HCT116 (cell line): ENCODE data around the gene ERBB2. TPM values are rescaled to one million over a fixed set of nuclear protein-coding genes. Genes with fewer than 3 reads are reported as not detected.

Experiments used
- ATAC-seq: fragments of 200-7000 bp; cut with Tn5 transposase; 2 replicates; pipeline ENCODE4 v1.9.1; 2020; ENCODE audit warnings: mild to moderate bottlenecking, moderate library complexity
- BruUV-seq: library from RNA; stranded (reverse); fragments of 400-500 nt; replicated peaks from 2 replicates; lab custom pipeline; 2021; lab: Mats Ljungman, UMichigan
- CTCF ChIA-PET: fragments of 300-600 bp; sonication (Branson Sonifier 250); formaldehyde crosslinking; loops from one replicate; lab custom pipeline; 2021; ENCODE audit warnings: antibody characterized with exemption; lab: Charles Lee
- POLR2A ChIA-PET: fragments of 300-600, 350-600 bp; sonication (Branson Sonifier 250); formaldehyde crosslinking; loops from one replicate; lab custom pipeline; 2021; ENCODE audit warnings: antibody characterized with exemption; lab: Charles Lee
- RAD21 ChIA-PET, 2 experiments: fragments of 300-600 bp; sonication (Branson Sonifier 250); formaldehyde crosslinking; loops; one replicate each; lab custom pipeline; 2023; ENCODE audit warnings: low total read pairs in 2 of 2; ENCODE audit not compliant: uncharacterized antibody in 2 of 2, unreplicated experiment in 2 of 2, low non-redundant PET in 1 of 2; lab: Charles Lee
- DNase-seq: peaks from one replicate; pipeline ENCODE4 v3.0.0-alpha.2; 2010; ENCODE audit warnings: low read depth, low spot score
- H2AFZ ChIP-seq: fragments of 200-600 bp; shearing (Covaris generic), sonication (generic); 2 replicates; pipeline ENCODE4 v1.6.1; 2017; ENCODE audit warnings: low read depth, mixed run types, mixed read lengths, antibody characterized with exemption, low read length; ENCODE audit not compliant: poor library complexity, severe bottlenecking
- H3K27ac ChIP-seq: 2 replicates; pipeline ENCODE4 v1.5.1; 2012; ENCODE audit warnings: low read depth, low read length
- H3K27me3 ChIP-seq: fragments of 200-600 bp; sonication (generic); 2 replicates; pipeline ENCODE4 v1.6.1; 2016; ENCODE audit warnings: mixed run types, low read length, mixed read lengths; ENCODE audit not compliant: insufficient read depth
- H3K36me3 ChIP-seq, 2 experiments: fragments of 200-500 bp in 1 of 2; fragments of 200-600 bp in 1 of 2; sonication (Bioruptor generic) in 1 of 2; sonication (generic) in 1 of 2; 2 replicates each; pipeline versions ENCODE4 v1.5.1 to v1.6.1; 2014 to 2016; ENCODE audit warnings: low read length in 2 of 2, inconsistent platforms in 1 of 2, mixed read lengths in 1 of 2, mixed run types in 1 of 2; ENCODE audit not compliant: insufficient read depth in 2 of 2, control insufficient read depth in 1 of 2
- H3K4me1 ChIP-seq, 2 experiments: fragments of 200-600 bp in 1 of 2; sonication (generic) in 1 of 2; 2 replicates each; pipeline versions ENCODE4 v1.5.1 to v1.6.1; 2012 to 2017; ENCODE audit warnings: low read length in 2 of 2, inconsistent platforms in 1 of 2, mild to moderate bottlenecking in 1 of 2, mixed read lengths in 1 of 2, mixed run types in 1 of 2, moderate library complexity in 1 of 2; ENCODE audit not compliant: insufficient read depth in 2 of 2, control insufficient read depth in 1 of 2
- H3K4me2 ChIP-seq: fragments of 200-600 bp; sonication (generic); 2 replicates; pipeline ENCODE4 v1.6.1; 2017; ENCODE audit warnings: mixed run types, low read length, mixed read lengths
- H3K4me3 ChIP-seq, 2 experiments: fragments of 200-600 bp in 1 of 2; sonication (generic) in 1 of 2; replicated peaks in 1 of 2; 2 replicates each; pipeline ENCODE4 v1.5.1; 2011 to 2016; ENCODE audit warnings: low read length in 2 of 2, control low read depth in 1 of 2, low read depth in 1 of 2, mild to moderate bottlenecking in 1 of 2, mixed read lengths in 1 of 2, mixed run types in 1 of 2
- H3K79me2 ChIP-seq: fragments of 200-600 bp; sonication (generic); 2 replicates; pipeline ENCODE4 v1.6.1; 2017; ENCODE audit warnings: mild to moderate bottlenecking, mixed run types, low read length, moderate library complexity, mixed read lengths; ENCODE audit not compliant: insufficient read depth
- H3K9ac ChIP-seq: fragments of 200-600 bp; sonication (generic); 2 replicates; pipeline ENCODE4 v1.6.1; 2016; ENCODE audit warnings: low read length, mixed read lengths
- H3K9me2 ChIP-seq: fragments of 200-600 bp; sonication (generic), shearing (Covaris generic); 2 replicates; pipeline ENCODE4 v1.6.1; 2017; ENCODE audit warnings: mixed run types, mild to moderate bottlenecking, moderate library complexity; ENCODE audit not compliant: insufficient read depth
- H3K9me3 ChIP-seq, 2 experiments: fragments of 200-500 bp in 1 of 2; fragments of 200-600 bp in 1 of 2; sonication (Bioruptor generic) in 1 of 2; sonication (generic) in 1 of 2; 2 replicates each; pipeline ENCODE4 v1.6.1; 2014 to 2017; ENCODE audit warnings: low read length in 2 of 2, mixed read lengths in 2 of 2, inconsistent platforms in 1 of 2, low read depth in 1 of 2, mild to moderate bottlenecking in 1 of 2, mixed run types in 1 of 2, moderate library complexity in 1 of 2; ENCODE audit not compliant: control insufficient read depth in 1 of 2, insufficient read depth in 1 of 2
- H4K20me1 ChIP-seq: fragments of 200-600 bp; sonication (generic), shearing (Covaris generic); 2 replicates; pipeline ENCODE4 v1.6.1; 2017; ENCODE audit warnings: mixed run types, mild to moderate bottlenecking, moderate library complexity; ENCODE audit not compliant: insufficient read depth
- CBX3 ChIP-seq: IDR thresholded peaks from 2 replicates; pipeline ENCODE4 v1.6.1; 2012; ENCODE audit warnings: low read depth
- CEBPB ChIP-seq: IDR thresholded peaks from 2 replicates; pipeline ENCODE4 v1.6.1; 2012; ENCODE audit warnings: low read depth
- EZH2 ChIP-seq: fragments of 200-600 bp; sonication (generic); IDR thresholded peaks from 2 replicates; pipeline ENCODE4 v1.6.1; 2017; ENCODE audit warnings: antibody characterized with exemption, mixed run types
- EZH2phosphoT487 ChIP-seq: fragments of 200-600 bp; IDR thresholded peaks from 2 replicates; pipeline ENCODE4 v1.6.1; 2018; ENCODE audit warnings: antibody characterized with exemption, borderline replicate concordance
- FOSL1 ChIP-seq: IDR thresholded peaks from 2 replicates; pipeline ENCODE4 v1.6.1; 2012; ENCODE audit warnings: low read depth
- JUND ChIP-seq: IDR thresholded peaks from 2 replicates; pipeline ENCODE4 v1.6.1; 2012
- SRF ChIP-seq: IDR thresholded peaks from 2 replicates; pipeline ENCODE4 v1.6.1; 2012; ENCODE audit warnings: low read depth
- TCF7L2 ChIP-seq: IDR thresholded peaks from 2 replicates; pipeline ENCODE4 v1.7.0; 2011; ENCODE audit warnings: borderline replicate concordance, inconsistent platforms; ENCODE audit not compliant: insufficient read depth, insufficient read length; ENCODE audit errors: extremely low read depth
- YY1 ChIP-seq: IDR thresholded peaks from 2 replicates; pipeline ENCODE4 v1.6.1; 2011; ENCODE audit warnings: low read length, low read depth, moderate library complexity, mild to moderate bottlenecking; ENCODE audit not compliant: insufficient replicate concordance; ENCODE audit errors: extremely low read depth
- ZNF274 ChIP-seq: fragments of 200-500 bp; sonication (Bioruptor generic); IDR thresholded peaks from 2 replicates; pipeline ENCODE4 v1.6.1; 2014; ENCODE audit warnings: mild to moderate bottlenecking, low read depth, low read length, inconsistent platforms
- intact Hi-C: fragments of 100-400 bp; cut with micrococcal nuclease; formaldehyde crosslinking; loops from 2 replicates; pipeline ENCODE4 v1.10.0; 2022
- total RNA-seq: library from RNA; stranded (reverse); gene quantifications from one replicate; pipeline ENCODE4 v1.2.1, GENCODE V29; 2021; ENCODE audit not compliant: unreplicated experiment
- TF ChIP-seq, protein P1 (sequence below): IDR thresholded peaks from 2 replicates; pipeline ENCODE4 v1.6.1; 2011; ENCODE audit warnings: mild to moderate bottlenecking, low read length, moderate library complexity; ENCODE audit not compliant: insufficient replicate concordance; ENCODE audit errors: extremely low read depth
- TF ChIP-seq, protein P2 (sequence below): IDR thresholded peaks from 2 replicates; pipeline ENCODE4 v1.6.1; 2012
- TF ChIP-seq, protein P3 (sequence below): IDR thresholded peaks from 2 replicates; pipeline ENCODE4 v1.6.1; 2012; ENCODE audit warnings: low read depth
- TF ChIP-seq, protein P4 (sequence below), 3 experiments: fragments of 200-600 bp in 1 of 3; sonication (generic) in 1 of 3; IDR thresholded peaks in 2 of 3; conservative IDR thresholded peaks in 1 of 3; 2 replicates each; pipeline ENCODE4 v1.5.1; 2012 to 2017; ENCODE audit warnings: low read depth in 2 of 3, low read length in 2 of 3, antibody characterized with exemption in 1 of 3, borderline replicate concordance in 1 of 3, control low read depth in 1 of 3, mild to moderate bottlenecking in 1 of 3, mixed read lengths in 1 of 3, mixed run types in 1 of 3, moderate library complexity in 1 of 3; ENCODE audit not compliant: insufficient read depth in 1 of 3
- TF ChIP-seq, protein P5 (sequence below): IDR thresholded peaks from 2 replicates; pipeline ENCODE4 v1.6.1; 2012

Gene ERBB2
- total RNA-seq, 1 experiment from 2014 or later = 75.8 TPM

DNA sequence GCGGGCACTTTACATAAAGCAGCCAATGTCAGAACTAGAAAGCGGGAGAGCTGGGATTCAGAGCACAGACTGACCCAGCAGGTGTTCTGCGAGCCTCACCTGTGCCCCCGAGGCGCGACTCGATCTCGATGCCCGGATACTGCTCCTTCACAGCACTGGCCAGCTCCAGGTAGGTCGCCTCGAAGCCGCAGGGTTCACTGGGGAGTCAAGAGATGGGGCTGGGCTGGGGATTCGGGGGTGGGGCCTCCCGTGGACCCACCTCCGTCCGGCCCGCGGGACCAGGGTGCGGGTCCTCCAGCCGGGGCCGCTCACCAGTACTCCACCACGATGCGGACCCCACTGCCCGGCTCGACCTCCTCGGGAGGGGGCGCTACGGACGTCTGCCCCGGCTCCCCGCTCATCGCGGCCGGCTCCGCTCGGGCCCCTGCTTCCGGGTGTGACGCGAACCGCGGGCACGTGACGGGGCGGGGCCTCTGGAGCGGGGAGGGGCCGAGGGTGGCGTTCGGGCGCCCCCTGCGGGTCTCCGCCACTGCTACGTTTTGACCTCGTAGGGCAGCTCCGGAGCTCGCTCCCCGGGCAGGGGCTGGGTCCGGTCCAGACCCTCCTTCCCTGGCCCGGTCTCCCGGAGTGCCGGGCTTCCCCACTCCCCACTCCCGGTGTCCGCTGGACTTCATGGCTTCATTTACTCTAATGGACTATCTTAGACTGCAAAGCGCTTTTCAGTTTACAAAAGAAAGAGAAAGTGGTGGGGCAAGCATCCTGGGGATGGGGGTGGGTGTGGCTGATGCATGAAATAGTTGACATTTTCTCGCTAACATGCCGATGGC, 30.4 kb downstream of the ERBB2 start, which contains the start of gene MIEN1 (continued):
- TF ChIP-seq, protein P1, sequence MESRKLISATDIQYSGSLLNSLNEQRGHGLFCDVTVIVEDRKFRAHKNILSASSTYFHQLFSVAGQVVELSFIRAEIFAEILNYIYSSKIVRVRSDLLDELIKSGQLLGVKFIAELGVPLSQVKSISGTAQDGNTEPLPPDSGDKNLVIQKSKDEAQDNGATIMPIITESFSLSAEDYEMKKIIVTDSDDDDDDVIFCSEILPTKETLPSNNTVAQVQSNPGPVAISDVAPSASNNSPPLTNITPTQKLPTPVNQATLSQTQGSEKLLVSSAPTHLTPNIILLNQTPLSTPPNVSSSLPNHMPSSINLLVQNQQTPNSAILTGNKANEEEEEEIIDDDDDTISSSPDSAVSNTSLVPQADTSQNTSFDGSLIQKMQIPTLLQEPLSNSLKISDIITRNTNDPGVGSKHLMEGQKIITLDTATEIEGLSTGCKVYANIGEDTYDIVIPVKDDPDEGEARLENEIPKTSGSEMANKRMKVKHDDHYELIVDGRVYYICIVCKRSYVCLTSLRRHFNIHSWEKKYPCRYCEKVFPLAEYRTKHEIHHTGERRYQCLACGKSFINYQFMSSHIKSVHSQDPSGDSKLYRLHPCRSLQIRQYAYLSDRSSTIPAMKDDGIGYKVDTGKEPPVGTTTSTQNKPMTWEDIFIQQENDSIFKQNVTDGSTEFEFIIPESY = no peak
- no peak for TF ChIP-seq EZH2phosphoT487
- TF ChIP-seq, all 23 proteins: peak for 10

DNA sequence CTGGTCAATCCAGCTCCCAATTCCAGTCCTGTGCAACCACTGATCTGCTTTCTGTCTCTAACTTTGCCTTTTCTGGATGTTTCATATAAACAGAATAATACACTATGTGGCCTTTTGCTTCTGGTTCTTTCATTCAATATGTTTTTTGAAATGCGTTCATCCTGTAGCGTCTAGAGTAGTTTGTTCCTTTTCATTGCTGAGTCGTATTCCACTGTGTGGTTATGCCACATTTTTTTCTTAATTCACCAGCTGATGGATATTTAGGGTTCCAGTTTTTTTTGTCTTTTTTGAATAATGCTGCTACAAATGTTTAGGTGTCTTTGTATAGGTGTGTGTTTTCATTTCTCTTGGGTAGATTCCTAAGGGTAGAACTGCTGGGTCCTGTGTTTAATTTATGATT, 32.7 kb downstream of the ERBB2 start:
- POLR2A ChIA-PET = no interaction called here
- no peak for ATAC-seq
- TF ChIP-seq TCF7L2 (no peak), CBX3 (no peak), SRF (no peak), FOSL1 (no peak), EZH2 (no peak), YY1 (no peak), JUND (no peak), ZNF274 (no peak), CEBPB (no peak)
- TF ChIP-seq, protein P2, sequence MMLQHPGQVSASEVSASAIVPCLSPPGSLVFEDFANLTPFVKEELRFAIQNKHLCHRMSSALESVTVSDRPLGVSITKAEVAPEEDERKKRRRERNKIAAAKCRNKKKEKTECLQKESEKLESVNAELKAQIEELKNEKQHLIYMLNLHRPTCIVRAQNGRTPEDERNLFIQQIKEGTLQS = no peak
- TF ChIP-seq, protein P3, sequence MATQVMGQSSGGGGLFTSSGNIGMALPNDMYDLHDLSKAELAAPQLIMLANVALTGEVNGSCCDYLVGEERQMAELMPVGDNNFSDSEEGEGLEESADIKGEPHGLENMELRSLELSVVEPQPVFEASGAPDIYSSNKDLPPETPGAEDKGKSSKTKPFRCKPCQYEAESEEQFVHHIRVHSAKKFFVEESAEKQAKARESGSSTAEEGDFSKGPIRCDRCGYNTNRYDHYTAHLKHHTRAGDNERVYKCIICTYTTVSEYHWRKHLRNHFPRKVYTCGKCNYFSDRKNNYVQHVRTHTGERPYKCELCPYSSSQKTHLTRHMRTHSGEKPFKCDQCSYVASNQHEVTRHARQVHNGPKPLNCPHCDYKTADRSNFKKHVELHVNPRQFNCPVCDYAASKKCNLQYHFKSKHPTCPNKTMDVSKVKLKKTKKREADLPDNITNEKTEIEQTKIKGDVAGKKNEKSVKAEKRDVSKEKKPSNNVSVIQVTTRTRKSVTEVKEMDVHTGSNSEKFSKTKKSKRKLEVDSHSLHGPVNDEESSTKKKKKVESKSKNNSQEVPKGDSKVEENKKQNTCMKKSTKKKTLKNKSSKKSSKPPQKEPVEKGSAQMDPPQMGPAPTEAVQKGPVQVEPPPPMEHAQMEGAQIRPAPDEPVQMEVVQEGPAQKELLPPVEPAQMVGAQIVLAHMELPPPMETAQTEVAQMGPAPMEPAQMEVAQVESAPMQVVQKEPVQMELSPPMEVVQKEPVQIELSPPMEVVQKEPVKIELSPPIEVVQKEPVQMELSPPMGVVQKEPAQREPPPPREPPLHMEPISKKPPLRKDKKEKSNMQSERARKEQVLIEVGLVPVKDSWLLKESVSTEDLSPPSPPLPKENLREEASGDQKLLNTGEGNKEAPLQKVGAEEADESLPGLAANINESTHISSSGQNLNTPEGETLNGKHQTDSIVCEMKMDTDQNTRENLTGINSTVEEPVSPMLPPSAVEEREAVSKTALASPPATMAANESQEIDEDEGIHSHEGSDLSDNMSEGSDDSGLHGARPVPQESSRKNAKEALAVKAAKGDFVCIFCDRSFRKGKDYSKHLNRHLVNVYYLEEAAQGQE = no peak
- TF ChIP-seq, protein P4, sequence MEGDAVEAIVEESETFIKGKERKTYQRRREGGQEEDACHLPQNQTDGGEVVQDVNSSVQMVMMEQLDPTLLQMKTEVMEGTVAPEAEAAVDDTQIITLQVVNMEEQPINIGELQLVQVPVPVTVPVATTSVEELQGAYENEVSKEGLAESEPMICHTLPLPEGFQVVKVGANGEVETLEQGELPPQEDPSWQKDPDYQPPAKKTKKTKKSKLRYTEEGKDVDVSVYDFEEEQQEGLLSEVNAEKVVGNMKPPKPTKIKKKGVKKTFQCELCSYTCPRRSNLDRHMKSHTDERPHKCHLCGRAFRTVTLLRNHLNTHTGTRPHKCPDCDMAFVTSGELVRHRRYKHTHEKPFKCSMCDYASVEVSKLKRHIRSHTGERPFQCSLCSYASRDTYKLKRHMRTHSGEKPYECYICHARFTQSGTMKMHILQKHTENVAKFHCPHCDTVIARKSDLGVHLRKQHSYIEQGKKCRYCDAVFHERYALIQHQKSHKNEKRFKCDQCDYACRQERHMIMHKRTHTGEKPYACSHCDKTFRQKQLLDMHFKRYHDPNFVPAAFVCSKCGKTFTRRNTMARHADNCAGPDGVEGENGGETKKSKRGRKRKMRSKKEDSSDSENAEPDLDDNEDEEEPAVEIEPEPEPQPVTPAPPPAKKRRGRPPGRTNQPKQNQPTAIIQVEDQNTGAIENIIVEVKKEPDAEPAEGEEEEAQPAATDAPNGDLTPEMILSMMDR (IDR thresholded peaks at IDR 0.05 in 2 of 3, conservative IDR thresholded peaks at IDR 0.05 in 1 of 3; ENCODE audit: borderline replicate concordance in 1 of 3, insufficient read depth in 1 of 3, low read depth in 2 of 3, low read length in 2 of 3) = no peak
- TF ChIP-seq, protein P5, sequence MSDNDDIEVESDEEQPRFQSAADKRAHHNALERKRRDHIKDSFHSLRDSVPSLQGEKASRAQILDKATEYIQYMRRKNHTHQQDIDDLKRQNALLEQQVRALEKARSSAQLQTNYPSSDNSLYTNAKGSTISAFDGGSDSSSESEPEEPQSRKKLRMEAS = no peak

More for the DNA sequence above, 32.7 kb downstream of the ERBB2 start:
- ChIA-PET RAD21 (no interaction called here), CTCF (interaction anchor here (0.5 kb wide), 1 partner anchor 443 kb away, joined by 3 read pairs; no protein-coding TSS in a partner anchor)
- H3K4me2 ChIP-seq = no peak overlapping the region
- H3K79me2 ChIP-seq = peaks cover 10% of the 10 kb centered on the region; the same call in 1 of the 2 replicates
- BruUV-seq = no TSS peak
- H3K4me1 ChIP-seq = peaks cover 18 to 45% of the 10 kb centered on the region in 2 experiments
- no peak overlapping the region for H3K27ac ChIP-seq
- no peaks in the 10 kb centered on the region for H3K9me3 ChIP-seq
- no peak overlapping the region for H3K4me3 ChIP-seq
- no peak overlapping the region for H2AFZ ChIP-seq
- no peaks in the 10 kb centered on the region for H3K9me2 ChIP-seq
- H3K27me3 ChIP-seq = no peaks in the 10 kb centered on the region
- H3K36me3 ChIP-seq = peaks cover 0 to 14% of the 10 kb centered on the region in 2 experiments; a peak in 1 of 4 replicates
- intact Hi-C loops = loop anchor here (10.0 kb wide), 1 partner anchor 222 kb away; no protein-coding TSS in a partner anchor
- no peak overlapping the region for H3K9ac ChIP-seq
- no peak for DNase-seq
- no peaks in the 10 kb centered on the region for H4K20me1 ChIP-seq
